CD8-positive, alpha-beta memory T cell (primary cell): ENCODE measurements around the gene ZFR2. TPM values are rescaled to one million over a fixed set of nuclear protein-coding genes. Genes with fewer than 3 reads are reported as not detected.

Source experiments
- CTCF ChIA-PET: fragments of 350-600 bp; sonication (Branson Sonifier 250); formaldehyde crosslinking; loops from one replicate; lab custom pipeline; 2021; ENCODE audit warnings: antibody characterized with exemption; lab: Charles Lee
- POLR2A ChIA-PET: fragments of 350-600 bp; sonication (Branson Sonifier 250); formaldehyde crosslinking; loops from one replicate; lab custom pipeline; 2021; ENCODE audit warnings: antibody characterized with exemption; lab: Charles Lee
- DNase-seq, 5 donors: peaks; one replicate each; pipeline versions ENCODE4 v3.0.0 to v3.0.0-alpha.2; 2020 to 2022; ENCODE audit warnings: mixed read lengths in 1 of 5
- H3K27ac ChIP-seq: one replicate; pipeline ENCODE4 v1.7.0; 2013; ENCODE audit warnings: low read depth, mild to moderate bottlenecking, low read length, moderate library complexity
- H3K27me3 ChIP-seq: 2 replicates; pipeline ENCODE4 v1.7.0; 2013; ENCODE audit warnings: low read length, mild to moderate bottlenecking; ENCODE audit not compliant: insufficient read depth, poor library complexity, severe bottlenecking
- H3K36me3 ChIP-seq: 2 replicates; pipeline ENCODE4 v1.7.0; 2013; ENCODE audit warnings: mild to moderate bottlenecking, low read length, moderate library complexity; ENCODE audit not compliant: insufficient read depth
- H3K4me1 ChIP-seq: 2 replicates; pipeline ENCODE4 v1.7.0; 2013; ENCODE audit warnings: mild to moderate bottlenecking, low read length, moderate library complexity; ENCODE audit not compliant: insufficient read depth
- H3K4me3 ChIP-seq: 2 replicates; pipeline ENCODE4 v1.7.0; 2013; ENCODE audit warnings: mild to moderate bottlenecking, low read length
- H3K9me3 ChIP-seq: 2 replicates; pipeline ENCODE4 v1.7.0; 2013; ENCODE audit warnings: mild to moderate bottlenecking, low read length
- H3K27ac Mint-ChIP-seq, 8 donors: one replicate each; pipeline ENCODE4 v1.8.0; 2020 to 2021; ENCODE audit warnings: mixed read lengths in 8 of 8, mild to moderate bottlenecking in 6 of 8, inconsistent platforms in 3 of 8, moderate library complexity in 3 of 8
- H3K27me3 Mint-ChIP-seq, 2 donors: one replicate each; pipeline ENCODE4 v1.8.0; 2020 to 2021; ENCODE audit warnings: mixed read lengths in 2 of 2, mild to moderate bottlenecking in 1 of 2, moderate library complexity in 1 of 2
- H3K36me3 Mint-ChIP-seq, 3 donors: one replicate each; pipeline ENCODE4 v1.8.0; 2020 to 2021; ENCODE audit warnings: mixed read lengths in 3 of 3, inconsistent platforms in 1 of 3, mild to moderate bottlenecking in 1 of 3
- H3K4me1 Mint-ChIP-seq, 3 donors: one replicate each; pipeline ENCODE4 v1.8.0; 2020 to 2021; ENCODE audit warnings: mixed read lengths in 3 of 3, inconsistent platforms in 1 of 3, mild to moderate bottlenecking in 1 of 3
- H3K4me3 Mint-ChIP-seq, 7 donors: one replicate each; pipeline ENCODE4 v1.8.0; 2020 to 2021; ENCODE audit warnings: mixed read lengths in 7 of 7, mild to moderate bottlenecking in 6 of 7, moderate library complexity in 4 of 7, inconsistent platforms in 2 of 7
- H3K9me3 Mint-ChIP-seq, 5 donors: one replicate each; pipeline ENCODE4 v1.8.0; 2020 to 2022; ENCODE audit warnings: mixed read lengths in 5 of 5, mild to moderate bottlenecking in 3 of 5, moderate library complexity in 2 of 5, inconsistent platforms in 1 of 5
- polyA plus RNA-seq: library from polyadenylated mRNA; unstranded; fragments of 300-500 nt; fragmentation: Illumina TruSeq; gene quantifications from one replicate; pipeline ENCODE4 v1.2.3, GENCODE V29; 2021
- total RNA-seq, 2 experiments: library from RNA; stranded (reverse); gene quantifications; one replicate each; pipeline ENCODE4 v1.2.3, GENCODE V29; 2021

The ZFR2 gene
- total and polyA plus RNA-seq, 3 experiments from 2014 or later = 0.57 to 4.8 (median 0.71) TPM

DNA sequence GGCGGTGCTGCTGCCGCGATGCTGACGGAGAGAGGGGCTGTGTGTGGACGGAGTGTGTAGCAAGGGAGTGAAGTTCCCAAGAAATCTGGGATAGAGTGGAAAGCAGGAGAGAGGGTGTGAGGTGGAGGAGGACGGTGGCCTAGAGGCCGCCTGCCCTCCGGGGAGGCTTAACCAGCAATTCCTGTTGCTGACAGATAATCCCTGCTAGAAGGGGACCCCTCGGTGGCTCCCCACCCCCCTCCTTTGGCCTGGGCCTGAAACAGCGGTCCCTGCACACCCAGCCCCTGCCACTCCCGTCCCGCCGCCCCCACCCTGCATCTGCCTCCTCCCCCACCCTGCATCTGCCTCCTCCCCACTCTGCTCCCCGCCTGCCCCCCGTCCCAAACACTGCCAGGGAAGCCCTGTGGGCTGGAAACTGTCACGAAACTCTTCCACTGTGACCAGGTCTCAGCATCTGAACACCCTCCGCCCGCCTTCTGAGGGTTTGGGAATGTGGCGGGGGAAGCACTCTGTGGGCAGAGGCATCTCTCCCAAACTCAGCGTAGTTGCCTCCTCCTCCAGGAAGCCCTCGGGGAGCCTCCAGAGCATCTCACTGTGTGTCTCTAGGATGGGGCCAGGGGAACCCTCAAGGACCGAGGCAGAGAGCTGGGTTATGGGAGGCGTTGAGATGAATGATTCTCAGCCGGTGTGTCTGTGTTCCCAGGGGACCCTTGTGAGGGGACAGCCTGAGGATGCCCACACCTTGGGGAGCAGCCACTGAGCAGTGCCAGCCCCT lies 65.5 kb downstream of the ZFR2 start:
- H3K36me3 Mint-ChIP-seq = peaks cover 0 to 1% (median 0%) of the 10 kb centered on the region in 3 donors
- peaks cover 0 to 2% of the 10 kb centered on the region in 2 donors for H3K27me3 Mint-ChIP-seq
- no peaks in the 10 kb centered on the region for H3K9me3 ChIP-seq
- ChIA-PET CTCF (no interaction called here), POLR2A (no interaction called here)
- peak overlapping the region in 6 of 8 donors; percentile 32 to 96 (median 76) for H3K27ac Mint-ChIP-seq
- no peaks in the 10 kb centered on the region for H3K36me3 ChIP-seq
- no peak for DNase-seq
- peaks cover 31% of the 10 kb centered on the region for H3K4me1 ChIP-seq
- H3K27me3 ChIP-seq = no peaks in the 10 kb centered on the region
- H3K4me3 Mint-ChIP-seq = peak overlapping the region in 2 of 7 donors; percentile 19 to 28
- H3K27ac ChIP-seq = no peak overlapping the region
- no peak overlapping the region for H3K4me3 ChIP-seq
- peaks cover 36 to 69% (median 43%) of the 10 kb centered on the region in 3 donors for H3K4me1 Mint-ChIP-seq
- no peaks in the 10 kb centered on the region for H3K9me3 Mint-ChIP-seq

DNA sequence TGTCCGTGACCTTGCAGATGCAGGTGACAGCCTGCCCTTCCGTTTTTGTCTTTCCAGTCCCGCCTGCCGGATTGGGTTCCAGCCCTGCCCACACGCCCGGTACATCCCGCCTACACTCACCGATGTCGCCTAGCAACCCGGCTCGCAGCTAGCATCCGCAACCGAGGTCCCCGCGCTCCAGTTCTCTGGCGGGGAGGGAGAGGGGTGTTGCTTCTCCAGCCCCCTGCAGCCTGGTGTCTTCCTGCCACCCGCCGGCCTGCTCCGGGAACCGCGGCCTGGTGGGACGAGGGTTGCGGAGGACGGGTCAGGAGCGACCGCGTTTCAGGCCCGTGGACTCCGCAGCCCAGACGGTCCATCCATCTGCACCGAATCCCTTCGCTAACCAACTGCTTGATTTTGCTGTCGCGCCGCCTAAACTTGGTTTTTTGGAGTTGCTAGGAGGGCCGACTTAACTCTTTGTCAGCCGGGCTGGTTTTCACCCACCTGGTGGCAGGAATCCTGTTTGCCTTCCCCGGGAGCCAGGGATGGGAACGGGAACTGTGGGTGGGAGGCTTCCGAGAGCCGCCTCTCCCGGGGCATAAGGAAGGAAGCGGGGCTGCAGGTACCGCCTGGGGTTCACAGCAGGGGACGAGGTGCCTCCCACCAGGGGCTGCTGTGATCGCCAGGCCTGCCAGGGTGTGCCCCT lies 67.3 kb downstream of the ZFR2 start:
- H3K36me3 Mint-ChIP-seq = peaks cover 1 to 9% (median 2%) of the 10 kb centered on the region in 3 donors
- peak overlapping the region; percentile 22 for H3K4me3 ChIP-seq
- CTCF ChIA-PET = interaction anchor here (0.9 to 2.7 kb wide), 2 partner anchors 17 to 21 kb away, joined by 3 to 7 read pairs; no protein-coding TSS in a partner anchor

DNA sequence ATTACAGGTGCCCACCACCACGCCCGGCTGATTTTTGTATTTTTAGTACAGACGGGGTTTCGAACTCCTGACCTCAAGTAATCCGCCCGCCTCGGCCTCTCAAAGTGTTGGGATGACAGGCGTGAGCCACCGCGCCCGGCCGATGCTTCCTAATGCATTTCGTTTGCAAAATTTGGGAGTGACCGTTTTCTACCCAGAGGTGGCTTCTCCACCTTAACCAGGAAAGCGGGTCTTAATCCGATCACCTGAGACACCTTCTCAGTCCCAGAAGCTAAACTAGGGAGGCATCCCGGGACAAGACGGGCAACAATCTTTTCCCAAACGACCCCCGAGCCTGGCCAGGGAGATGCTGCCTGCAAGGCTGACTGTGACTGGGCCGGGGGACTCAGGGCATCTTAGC lies 67.8 kb downstream of the ZFR2 start:
- peaks cover 38 to 66% (median 41%) of the 10 kb centered on the region in 3 donors for H3K4me1 Mint-ChIP-seq
- peak overlapping the region; percentile 58 to 83 (median 71) for H3K4me3 Mint-ChIP-seq
- ChIA-PET POLR2A (no interaction called here), CTCF (interaction anchor here (0.9 to 2.7 kb wide), 2 partner anchors 17 to 21 kb away, joined by 3 to 7 read pairs; no protein-coding TSS in a partner anchor)
- no peak overlapping the region for H3K27ac ChIP-seq
- no peak for DNase-seq
- peaks cover 0 to 11% (median 6%) of the 10 kb centered on the region in 5 donors for H3K9me3 Mint-ChIP-seq
- no peaks in the 10 kb centered on the region for H3K36me3 ChIP-seq
- H3K27me3 Mint-ChIP-seq = peaks cover 0 to 2% of the 10 kb centered on the region in 2 donors
- peaks cover 1 to 10% (median 2%) of the 10 kb centered on the region in 3 donors for H3K36me3 Mint-ChIP-seq
- peaks cover 5% of the 10 kb centered on the region for H3K9me3 ChIP-seq
- H3K27me3 ChIP-seq = no peaks in the 10 kb centered on the region
- peak overlapping the region in 5 of 8 donors; percentile 55 to 91 (median 83) for H3K27ac Mint-ChIP-seq
- peaks cover 41% of the 10 kb centered on the region for H3K4me1 ChIP-seq
- peak overlapping the region; percentile 22 for H3K4me3 ChIP-seq

More for the DNA sequence above, 67.3 kb downstream of the ZFR2 start:
- Histone ChIP-seq H3K9me3 (peaks cover 4% of the 10 kb centered on the region), H3K27me3 (no peaks in the 10 kb centered on the region), H3K4me1 (peaks cover 41% of the 10 kb centered on the region), H3K36me3 (no peaks in the 10 kb centered on the region), H3K27ac (no peak overlapping the region)
- Mint-ChIP-seq H3K27ac (peak overlapping the region in 5 of 8 donors; percentile 36 to 91 (median 83)), H3K4me1 (peaks cover 37 to 66% (median 42%) of the 10 kb centered on the region in 3 donors), H3K27me3 (peaks cover 0 to 2% of the 10 kb centered on the region in 2 donors), H3K4me3 (peak overlapping the region; percentile 58 to 83 (median 71)), H3K9me3 (peaks cover 0 to 7% (median 3%) of the 10 kb centered on the region in 5 donors)
- peak; percentile 57 to 77 (median 69) for DNase-seq
- POLR2A ChIA-PET = no interaction called here

DNA sequence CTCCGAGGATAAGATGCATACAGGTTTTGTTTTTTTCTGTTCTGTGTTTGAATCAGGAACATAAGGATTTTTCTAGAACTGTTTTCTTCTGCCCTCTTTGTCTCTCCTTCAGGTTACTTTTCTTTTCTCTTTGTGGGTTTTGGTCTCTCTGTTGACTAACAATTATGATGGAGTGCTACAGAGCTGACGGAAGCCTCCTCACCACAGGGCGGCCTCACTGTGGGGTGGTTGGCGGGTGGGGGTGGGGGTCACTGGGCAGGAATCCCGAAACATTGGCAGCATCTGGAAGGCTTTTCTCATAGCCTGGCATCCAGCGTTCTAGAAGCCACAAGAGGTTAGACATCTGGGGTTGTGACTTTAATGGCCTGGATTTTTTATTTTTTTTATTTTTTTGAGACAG lies 70.7 kb downstream of the ZFR2 start:
- H3K4me3 ChIP-seq = no peak overlapping the region
- H3K27me3 ChIP-seq = no peaks in the 10 kb centered on the region
- peaks cover 2 to 10% (median 3%) of the 10 kb centered on the region in 3 donors for H3K36me3 Mint-ChIP-seq
- peaks cover 5% of the 10 kb centered on the region for H3K9me3 ChIP-seq
- no peaks in the 10 kb centered on the region for H3K36me3 ChIP-seq
- H3K4me3 Mint-ChIP-seq = peak overlapping the region; percentile 28 to 80 (median 67)
- ChIA-PET POLR2A (interaction anchor here (0.5 to 1.9 kb wide), 10 partner anchors 9 to 395 kb away, joined by 3 to 10 read pairs (median 4); partner anchors contain the start of gene MRPL54), CTCF (interaction anchor here (0.7 to 5.2 kb wide), 10 partner anchors 9 to 993 kb away, joined by 3 to 26 read pairs (median 4); partner anchors contain the start of genes MATK and MRPL54)
- peaks cover 0 to 2% of the 10 kb centered on the region in 2 donors for H3K27me3 Mint-ChIP-seq
- H3K27ac ChIP-seq = no peak overlapping the region
- H3K4me1 Mint-ChIP-seq = peaks cover 33 to 56% (median 33%) of the 10 kb centered on the region in 3 donors
- H3K4me1 ChIP-seq = peaks cover 32% of the 10 kb centered on the region
- peak overlapping the region; percentile 68 to 93 (median 80) for H3K27ac Mint-ChIP-seq
- DNase-seq = peak in 2 of 5 donors; percentile 58 to 70
- peaks cover 0 to 11% (median 6%) of the 10 kb centered on the region in 5 donors for H3K9me3 Mint-ChIP-seq

DNA sequence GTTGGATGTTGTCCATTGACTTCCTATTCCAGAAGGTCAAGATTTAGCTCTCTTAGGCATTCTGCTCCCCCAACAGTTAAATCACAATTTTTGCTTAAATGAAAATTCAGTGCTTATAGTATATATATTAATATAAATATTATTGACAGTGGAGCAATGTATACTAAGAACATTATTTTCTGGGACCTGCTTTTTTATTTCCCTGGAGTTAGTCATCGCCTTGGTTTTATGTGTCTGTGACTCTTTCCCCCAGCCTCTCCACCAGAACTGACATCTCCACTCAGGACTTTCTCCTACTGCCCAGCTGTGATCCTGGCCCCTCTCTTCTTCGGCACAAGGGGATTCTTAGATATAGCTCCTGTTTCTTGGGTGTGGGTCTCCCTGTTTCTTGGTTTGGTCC lies 72.5 kb downstream of the ZFR2 start:
- ChIA-PET POLR2A (interaction anchor here (1.2 to 1.3 kb wide), 2 partner anchors 18 to 25 kb away, joined by 3 to 4 read pairs; no protein-coding TSS in a partner anchor), CTCF (interaction anchor here (1.0 to 5.2 kb wide), 5 partner anchors 9 to 33 kb away, joined by 3 to 26 read pairs (median 3); partner anchors contain the start of genes MATK and MRPL54)
- Histone ChIP-seq H3K27me3 (no peaks in the 10 kb centered on the region), H3K27ac (no peak overlapping the region), H3K9me3 (peaks cover 5% of the 10 kb centered on the region), H3K4me3 (no peak overlapping the region), H3K4me1 (peaks cover 26% of the 10 kb centered on the region), H3K36me3 (no peaks in the 10 kb centered on the region)
- Mint-ChIP-seq H3K9me3 (peaks cover 2 to 11% (median 6%) of the 10 kb centered on the region in 5 donors), H3K4me1 (peaks cover 32 to 47% (median 36%) of the 10 kb centered on the region in 3 donors), H3K27ac (peak overlapping the region in 7 of 8 donors; percentile 50 to 90 (median 70)), H3K27me3 (peaks cover 0 to 2% of the 10 kb centered on the region in 2 donors), H3K4me3 (no peak overlapping the region), H3K36me3 (peaks cover 2 to 14% (median 3%) of the 10 kb centered on the region in 3 donors)
- DNase-seq = no peak

DNA sequence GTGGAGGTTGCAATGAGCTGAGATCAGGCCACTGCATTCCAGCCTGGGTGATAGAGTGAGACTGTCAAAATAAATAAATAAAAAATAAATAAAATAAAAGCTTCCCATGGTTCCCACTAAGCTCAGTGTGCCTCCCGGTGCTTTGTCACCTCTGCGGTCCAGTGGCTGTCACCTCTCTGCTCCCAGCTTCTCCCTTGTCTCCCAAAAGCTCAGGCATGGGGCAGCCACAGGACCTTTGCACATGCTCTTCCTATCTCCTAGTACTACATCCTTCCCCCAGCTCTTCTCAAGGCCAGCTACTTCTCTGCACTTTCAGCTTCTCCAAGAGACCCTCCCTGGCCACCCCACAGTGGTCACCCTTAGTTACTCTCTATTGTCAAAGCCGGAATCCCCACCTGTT lies 75.0 kb downstream of the ZFR2 start:
- H3K4me3 ChIP-seq = no peak overlapping the region
- ChIA-PET CTCF (interaction anchor here (1.4 to 5.2 kb wide), 4 partner anchors 22 to 76 kb away, joined by 3 to 26 read pairs (median 6); partner anchors contain the start of genes APBA3 and MRPL54), POLR2A (interaction anchor here (0.7 to 1.1 kb wide), 2 partner anchors 31 to 234 kb away, joined by 3 to 5 read pairs; partner anchors contain the start of gene MRPL54)
- H3K4me1 Mint-ChIP-seq = peaks cover 35 to 50% (median 41%) of the 10 kb centered on the region in 3 donors
- no peaks in the 10 kb centered on the region for H3K36me3 ChIP-seq
- H3K36me3 Mint-ChIP-seq = peaks cover 2 to 15% (median 2%) of the 10 kb centered on the region in 3 donors
- no peak overlapping the region for H3K27ac Mint-ChIP-seq
- H3K27ac ChIP-seq = no peak overlapping the region
- H3K9me3 Mint-ChIP-seq = peaks cover 2 to 11% (median 9%) of the 10 kb centered on the region in 5 donors
- no peaks in the 10 kb centered on the region for H3K27me3 ChIP-seq
- peaks cover 5% of the 10 kb centered on the region for H3K9me3 ChIP-seq
- H3K4me3 Mint-ChIP-seq = no peak overlapping the region
- no peaks in the 10 kb centered on the region for H3K27me3 Mint-ChIP-seq
- DNase-seq = no peak
- peaks cover 21% of the 10 kb centered on the region for H3K4me1 ChIP-seq

DNA sequence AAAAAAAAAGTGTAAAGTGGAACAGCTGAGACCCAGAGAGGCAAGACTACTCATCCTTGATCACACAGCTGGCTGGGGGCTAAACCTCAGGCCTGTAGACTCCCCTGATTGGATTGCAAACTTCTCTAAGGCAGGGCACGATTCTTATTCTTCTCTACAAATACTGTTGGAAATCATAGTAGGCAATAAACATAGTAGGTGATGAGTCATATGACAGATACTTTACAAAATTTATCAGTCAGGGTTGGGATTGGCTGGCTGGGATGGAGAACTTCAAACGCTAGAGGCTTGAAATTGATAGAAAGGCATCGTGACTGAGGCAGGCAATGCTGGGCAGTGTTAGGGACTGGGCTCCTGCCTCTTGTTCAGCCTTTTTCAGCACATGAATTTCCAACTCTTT lies 76.7 kb downstream of the ZFR2 start:
- peaks cover 5% of the 10 kb centered on the region for H3K9me3 ChIP-seq
- CTCF ChIA-PET = no interaction called here
- Mint-ChIP-seq H3K4me1 (peaks cover 36 to 45% (median 37%) of the 10 kb centered on the region in 3 donors), H3K4me3 (peak overlapping the region in 1 of 7 donors; percentile 71), H3K27ac (peak overlapping the region in 4 of 8 donors; percentile 1 to 87 (median 50)), H3K36me3 (peaks cover 2 to 10% (median 2%) of the 10 kb centered on the region in 3 donors), H3K9me3 (peaks cover 2 to 11% (median 8%) of the 10 kb centered on the region in 5 donors), H3K27me3 (no peaks in the 10 kb centered on the region)
- H3K36me3 ChIP-seq = no peaks in the 10 kb centered on the region
- no peaks in the 10 kb centered on the region for H3K27me3 ChIP-seq
- no peak overlapping the region for H3K27ac ChIP-seq
- no peak overlapping the region for H3K4me3 ChIP-seq
- H3K4me1 ChIP-seq = peaks cover 7% of the 10 kb centered on the region
- POLR2A ChIA-PET = no interaction called here
- no peak for DNase-seq
